DOHH2 (cell line): ENCODE data around the gene PCGF6.

Experiments used
- H3F3A ChIP-seq: fragments of 200-600 bp; sonication (generic), shearing (Covaris generic); 2 replicates; pipeline ENCODE4 v1.6.0; 2016; ENCODE audit warnings: antibody characterized with exemption, mild to moderate bottlenecking; ENCODE audit not compliant: control insufficient read depth, insufficient read depth
- H3K27ac ChIP-seq: fragments of 200-600 bp; sonication (generic); 2 replicates; pipeline ENCODE4 v1.5.1; 2014; ENCODE audit warnings: low read depth, mild to moderate bottlenecking, low read length, moderate library complexity
- H3K27me3 ChIP-seq: fragments of 200-600 bp; sonication (generic); 2 replicates; pipeline ENCODE4 v1.6.1; 2014; ENCODE audit warnings: mild to moderate bottlenecking, low read length, mixed read lengths; ENCODE audit not compliant: control insufficient read depth
- H3K36me3 ChIP-seq: fragments of 200-600 bp; sonication (generic); 2 replicates; pipeline ENCODE4 v1.6.1; 2014; ENCODE audit warnings: mild to moderate bottlenecking, low read length, moderate library complexity, mixed read lengths; ENCODE audit not compliant: control insufficient read depth
- H3K4me1 ChIP-seq: fragments of 200-600 bp; sonication (generic); 2 replicates; pipeline ENCODE4 v1.6.1; 2014; ENCODE audit warnings: mild to moderate bottlenecking, low read length, mixed read lengths; ENCODE audit not compliant: control insufficient read depth
- H3K4me2 ChIP-seq: fragments of 200-600 bp; sonication (generic); 2 replicates; pipeline ENCODE4 v1.6.0; 2014; ENCODE audit warnings: mild to moderate bottlenecking, low read length, moderate library complexity
- H3K4me3 ChIP-seq: fragments of 200-600 bp; sonication (generic); 2 replicates; pipeline ENCODE4 v1.5.1; 2014; ENCODE audit warnings: mild to moderate bottlenecking, low read length, mixed read lengths
- H3K79me2 ChIP-seq: fragments of 200-600 bp; sonication (generic); 2 replicates; pipeline ENCODE4 v1.6.1; 2014; ENCODE audit warnings: mild to moderate bottlenecking, low read length, mixed read lengths; ENCODE audit not compliant: control insufficient read depth
- H3K9me2 ChIP-seq: fragments of 200-600 bp; sonication (generic); replicated peaks from 2 replicates; pipeline ENCODE4 v1.6.1; 2014; ENCODE audit warnings: mild to moderate bottlenecking, low read length, mixed read lengths; ENCODE audit not compliant: control insufficient read depth
- H3K9me3 ChIP-seq: fragments of 200-600 bp; sonication (generic); 2 replicates; pipeline ENCODE4 v1.6.1; 2014; ENCODE audit warnings: antibody characterized with exemption, low read length, mixed read lengths; ENCODE audit not compliant: control insufficient read depth, insufficient read depth
- H4K20me1 ChIP-seq: fragments of 200-600 bp; sonication (generic); 2 replicates; pipeline ENCODE4 v1.6.0; 2014; ENCODE audit warnings: low read depth, mild to moderate bottlenecking, antibody characterized with exemption, low read length, moderate library complexity; ENCODE audit not compliant: control insufficient read depth, insufficient read depth
- CTCF ChIP-seq: fragments of 200-600 bp; sonication (generic); IDR thresholded peaks from one replicate; pipeline ENCODE4 v1.5.1; 2014; ENCODE audit warnings: antibody characterized with exemption, mild to moderate bottlenecking, low read depth, low read length; ENCODE audit not compliant: poor library complexity, severe bottlenecking
- EZH2phosphoT487 ChIP-seq: fragments of 200-600 bp; sonication (generic); IDR thresholded peaks from 2 replicates; pipeline ENCODE4 v1.6.1; 2017; ENCODE audit warnings: borderline replicate concordance, mild to moderate bottlenecking, antibody characterized with exemption, low read length, moderate library complexity, mixed read lengths

Gene PCGF6

GRCh38 chr10:103295374-103296015 is 55.4 kb downstream of the PCGF6 start:
- H3K79me2 ChIP-seq, result no peaks in the 10 kb centered on the region
- no peaks in the 10 kb centered on the region for H3K9me2 ChIP-seq
- no peak overlapping the region for H3K4me3 ChIP-seq
- no peaks in the 10 kb centered on the region for H3K4me1 ChIP-seq
- H3K9me3 ChIP-seq, result no peaks in the 10 kb centered on the region
- no peak for TF ChIP-seq EZH2phosphoT487
- TF ChIP-seq CTCF, result no peak
- no peaks in the 10 kb centered on the region for H3F3A ChIP-seq
- peaks cover 3% of the 10 kb centered on the region; the same call in 1 of the 2 replicates for H3K27me3 ChIP-seq
- no peaks in the 10 kb centered on the region for H3K36me3 ChIP-seq
- no peaks in the 10 kb centered on the region for H4K20me1 ChIP-seq
- H3K4me2 ChIP-seq, result no peak overlapping the region
- no peak overlapping the region for H3K27ac ChIP-seq

- H4K20me1 ChIP-seq, result no peaks in the 10 kb centered on the region
- no peaks in the 10 kb centered on the region for H3K9me2 ChIP-seq
- no peak overlapping the region for H3K4me3 ChIP-seq
- H3K79me2 ChIP-seq, result no peaks in the 10 kb centered on the region
- no peaks in the 10 kb centered on the region for H3K36me3 ChIP-seq
- H3K27ac ChIP-seq, result no peak overlapping the region
- no peaks in the 10 kb centered on the region for H3K9me3 ChIP-seq
- H3K4me1 ChIP-seq, result no peaks in the 10 kb centered on the region
- H3F3A ChIP-seq, result no peaks in the 10 kb centered on the region
- H3K27me3 ChIP-seq, result peaks cover 3% of the 10 kb centered on the region; the same call in 1 of the 2 replicates
- TF ChIP-seq CTCF (no peak), EZH2phosphoT487 (no peak)
- no peak overlapping the region for H3K4me2 ChIP-seq
Observed at GRCh38 chr10:103291588-103291987, 59.4 kb downstream of the PCGF6 start.

GRCh38 chr10:103287992-103288391 is 62.9 kb downstream of the PCGF6 start:
- H3K27me3 ChIP-seq, result no peaks in the 10 kb centered on the region
- H3K9me3 ChIP-seq, result no peaks in the 10 kb centered on the region
- no peak overlapping the region for H3K4me2 ChIP-seq
- H3K4me1 ChIP-seq, result no peaks in the 10 kb centered on the region
- H3K4me3 ChIP-seq, result no peak overlapping the region
- no peaks in the 10 kb centered on the region for H3F3A ChIP-seq
- TF ChIP-seq EZH2phosphoT487, result no peak
- no peak for TF ChIP-seq CTCF
- H3K9me2 ChIP-seq, result no peaks in the 10 kb centered on the region
- H4K20me1 ChIP-seq, result no peaks in the 10 kb centered on the region
- H3K27ac ChIP-seq, result no peak overlapping the region
- H3K36me3 ChIP-seq, result no peaks in the 10 kb centered on the region
- no peaks in the 10 kb centered on the region for H3K79me2 ChIP-seq
